Sigmoid colon (tissue), 4 donors: ENCODE data around the gene CYP27B1.

Experiments
- EP300 ChIP-seq, 4 donors: sonication (generic); formaldehyde crosslinking; IDR thresholded peaks; one replicate each; pipeline ENCODE4 v1.6.1; 2017; ENCODE audit warnings: antibody characterized with exemption in 4 of 4
- POLR2A ChIP-seq, 2 donors: fragments of 450-650 bp; IDR thresholded peaks; one replicate each; pipeline ENCODE4 v1.6.1; 2016; ENCODE audit warnings: antibody characterized with exemption in 2 of 2, mild to moderate bottlenecking in 2 of 2, moderate library complexity in 2 of 2
- TF ChIP-seq, protein P1 (sequence below), 4 experiments: fragments of 450-650 bp in 3 of 4; fragments of 200-600 bp in 1 of 4; IDR thresholded peaks; one replicate each; pipeline ENCODE4 v1.5.1; 2016 to 2019; ENCODE audit warnings: antibody characterized with exemption in 4 of 4, mild to moderate bottlenecking in 3 of 4, moderate library complexity in 2 of 4

- TF ChIP-seq, protein P1, sequence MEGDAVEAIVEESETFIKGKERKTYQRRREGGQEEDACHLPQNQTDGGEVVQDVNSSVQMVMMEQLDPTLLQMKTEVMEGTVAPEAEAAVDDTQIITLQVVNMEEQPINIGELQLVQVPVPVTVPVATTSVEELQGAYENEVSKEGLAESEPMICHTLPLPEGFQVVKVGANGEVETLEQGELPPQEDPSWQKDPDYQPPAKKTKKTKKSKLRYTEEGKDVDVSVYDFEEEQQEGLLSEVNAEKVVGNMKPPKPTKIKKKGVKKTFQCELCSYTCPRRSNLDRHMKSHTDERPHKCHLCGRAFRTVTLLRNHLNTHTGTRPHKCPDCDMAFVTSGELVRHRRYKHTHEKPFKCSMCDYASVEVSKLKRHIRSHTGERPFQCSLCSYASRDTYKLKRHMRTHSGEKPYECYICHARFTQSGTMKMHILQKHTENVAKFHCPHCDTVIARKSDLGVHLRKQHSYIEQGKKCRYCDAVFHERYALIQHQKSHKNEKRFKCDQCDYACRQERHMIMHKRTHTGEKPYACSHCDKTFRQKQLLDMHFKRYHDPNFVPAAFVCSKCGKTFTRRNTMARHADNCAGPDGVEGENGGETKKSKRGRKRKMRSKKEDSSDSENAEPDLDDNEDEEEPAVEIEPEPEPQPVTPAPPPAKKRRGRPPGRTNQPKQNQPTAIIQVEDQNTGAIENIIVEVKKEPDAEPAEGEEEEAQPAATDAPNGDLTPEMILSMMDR (IDR thresholded peaks at IDR 0.05), result no peak
- TF ChIP-seq POLR2A (IDR thresholded peaks at IDR 0.05) (no peak), EP300 (IDR thresholded peaks at IDR 0.05) (no peak)
Measured at GRCh38 chr12:57795354-57795753, 28.5 kb upstream of the CYP27B1 start.
